Endodermal cell (in vitro differentiated cells): ENCODE measurements around the gene EFTUD2. TPM values are rescaled to one million over a fixed set of nuclear protein-coding genes. Genes with fewer than 3 reads are reported as not detected.
A peak's percentile ranks its signal among the peaks of the same experiment; 100 is the strongest.

Source experiments
- DNase-seq: peaks from one replicate; pipeline ENCODE4 v3.0.0-alpha.2; 2017
- H3K27ac ChIP-seq: 2 replicates; pipeline ENCODE4 v1.5.1; 2013; ENCODE audit warnings: mild to moderate bottlenecking, low read depth, low read length, moderate library complexity
- H3K27me3 ChIP-seq: 2 replicates; pipeline ENCODE4 v1.6.1; 2013; ENCODE audit warnings: mild to moderate bottlenecking, low read length, moderate library complexity; ENCODE audit not compliant: insufficient read depth, control insufficient read depth, poor library complexity, severe bottlenecking
- H3K36me3 ChIP-seq: 2 replicates; pipeline ENCODE4 v1.7.0; 2013; ENCODE audit warnings: mild to moderate bottlenecking, low read length, moderate library complexity; ENCODE audit not compliant: control insufficient read depth, insufficient read depth
- H3K4me1 ChIP-seq: one replicate; pipeline ENCODE4 v1.7.0; 2013; ENCODE audit warnings: low read length; ENCODE audit not compliant: control insufficient read depth, insufficient read depth
- H3K4me3 ChIP-seq: 2 replicates; pipeline ENCODE4 v1.5.1; 2013; ENCODE audit warnings: mild to moderate bottlenecking, low read length, moderate library complexity
- H3K9ac ChIP-seq: 2 replicates; pipeline ENCODE4 v1.6.1; 2013; ENCODE audit warnings: mild to moderate bottlenecking, low read length, moderate library complexity; ENCODE audit not compliant: poor library complexity, severe bottlenecking; ENCODE audit errors: extremely low read depth
- H3K9me3 ChIP-seq: 2 replicates; pipeline ENCODE4 v1.6.1; 2013; ENCODE audit warnings: mild to moderate bottlenecking, low read length, moderate library complexity; ENCODE audit not compliant: control insufficient read depth
- H3K27ac Mint-ChIP-seq: 2 replicates; pipeline ENCODE4 v1.8.0; 2020; ENCODE audit warnings: mixed read lengths
- H3K27me3 Mint-ChIP-seq: 2 replicates; pipeline ENCODE4 v1.8.0; 2021; ENCODE audit warnings: mild to moderate bottlenecking, mixed read lengths; ENCODE audit not compliant: insufficient read depth
- H3K36me3 Mint-ChIP-seq: 2 replicates; pipeline ENCODE4 v1.8.0; 2020; ENCODE audit warnings: low read depth, mixed read lengths
- H3K4me1 Mint-ChIP-seq: 2 replicates; pipeline ENCODE4 v1.8.0; 2020; ENCODE audit warnings: mixed read lengths
- H3K4me3 Mint-ChIP-seq: 2 replicates; pipeline ENCODE4 v1.8.0; 2020; ENCODE audit warnings: mild to moderate bottlenecking, moderate library complexity, mixed read lengths
- H3K9me3 Mint-ChIP-seq: 2 replicates; pipeline ENCODE4 v1.8.0; 2020; ENCODE audit warnings: mild to moderate bottlenecking, mixed read lengths
- CTCF ChIP-seq: fragments of 200-600 bp; sonication (generic); conservative IDR thresholded peaks from 2 replicates; pipeline ENCODE4 v1.5.0; 2021; ENCODE audit warnings: antibody characterized with exemption, mild to moderate bottlenecking
- WGBS, 2 experiments: methylation state at CpG; one replicate each; pipeline versions ENCODE4 v1.1.5 to v1.1.7; 2013; ENCODE audit warnings: missing lambda C conversion rate in 2 of 2, mixed read lengths in 1 of 2; ENCODE audit not compliant: insufficient coverage in 1 of 2, insufficient read length in 1 of 2; 5-methylcytosine and 5-hydroxymethylcytosine counted together
- total RNA-seq, 2 donors: library from RNA; stranded (reverse); fragmentation: NEBNext Ultra II Directional in 1 of 2; extraction: Animal tissue kit (Norgen Biotek cat#: 25700) in 1 of 2; gene quantifications; 2 replicates in 1 of 2; 3 replicates in 1 of 2; pipeline ENCODE4 v1.2.1, GENCODE V29; 2021

Gene EFTUD2
- total RNA-seq, 2 donors from 2014 or later, result 145 to 171 TPM

GRCh38 chr17:44872131-44872768, 27.0 kb downstream of the EFTUD2 start:
- no peak overlapping the region for H3K27ac ChIP-seq
- WGBS, 2 experiments, result 95 to 96% methylated on average over 9 of the region's 9 CpGs
- no peaks in the 10 kb centered on the region for H3K4me1 Mint-ChIP-seq
- H3K27me3 ChIP-seq, result no peaks in the 10 kb centered on the region
- no peaks in the 10 kb centered on the region for H3K27me3 Mint-ChIP-seq
- peaks cover 3% of the 10 kb centered on the region for H3K4me1 ChIP-seq
- H3K4me3 Mint-ChIP-seq, result no peak overlapping the region
- H3K9me3 ChIP-seq, result no peaks in the 10 kb centered on the region
- H3K9ac ChIP-seq, result no peak overlapping the region
- peaks cover 80% of the 10 kb centered on the region for H3K36me3 ChIP-seq
- H3K9me3 Mint-ChIP-seq, result no peaks in the 10 kb centered on the region
- H3K4me3 ChIP-seq, result no peak overlapping the region
- H3K27ac Mint-ChIP-seq, result no peak overlapping the region
- DNase-seq, result no peak
- peaks cover 73% of the 10 kb centered on the region for H3K36me3 Mint-ChIP-seq
- TF ChIP-seq CTCF, result no peak

DNA sequence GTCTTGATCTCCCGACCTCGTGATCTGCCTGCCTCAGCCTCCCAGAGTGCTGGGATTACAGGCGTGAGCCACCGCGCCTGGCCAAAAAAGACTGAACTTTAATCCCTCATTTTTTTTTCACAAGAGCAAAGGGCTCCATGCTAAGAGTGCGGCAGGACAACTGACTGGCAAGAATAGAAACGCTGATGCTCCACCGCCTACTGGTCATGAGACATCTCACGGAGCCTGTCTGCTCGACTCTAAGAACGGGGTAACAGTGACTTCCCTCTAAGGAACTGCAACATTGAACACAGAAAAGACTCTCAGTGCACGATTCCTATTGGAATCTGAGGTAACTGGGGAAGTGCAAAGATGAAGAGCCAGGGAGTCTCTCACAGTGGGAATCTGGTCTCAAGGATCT, 27.7 kb downstream of the EFTUD2 start:
- Mint-ChIP-seq H3K4me3 (no peak overlapping the region), H3K4me1 (no peaks in the 10 kb centered on the region), H3K9me3 (no peaks in the 10 kb centered on the region), H3K27me3 (no peaks in the 10 kb centered on the region), H3K36me3 (peaks cover 72% of the 10 kb centered on the region), H3K27ac (no peak overlapping the region)
- no peak for TF ChIP-seq CTCF
- Histone ChIP-seq H3K4me3 (no peak overlapping the region), H3K9ac (no peak overlapping the region), H3K4me1 (peaks cover 3% of the 10 kb centered on the region), H3K27me3 (no peaks in the 10 kb centered on the region), H3K27ac (no peak overlapping the region), H3K9me3 (no peaks in the 10 kb centered on the region), H3K36me3 (peaks cover 81% of the 10 kb centered on the region)
- WGBS, 2 experiments, result 94 to 98% methylated on average over 12 of the region's 12 CpGs
- DNase-seq, result no peak

DNA sequence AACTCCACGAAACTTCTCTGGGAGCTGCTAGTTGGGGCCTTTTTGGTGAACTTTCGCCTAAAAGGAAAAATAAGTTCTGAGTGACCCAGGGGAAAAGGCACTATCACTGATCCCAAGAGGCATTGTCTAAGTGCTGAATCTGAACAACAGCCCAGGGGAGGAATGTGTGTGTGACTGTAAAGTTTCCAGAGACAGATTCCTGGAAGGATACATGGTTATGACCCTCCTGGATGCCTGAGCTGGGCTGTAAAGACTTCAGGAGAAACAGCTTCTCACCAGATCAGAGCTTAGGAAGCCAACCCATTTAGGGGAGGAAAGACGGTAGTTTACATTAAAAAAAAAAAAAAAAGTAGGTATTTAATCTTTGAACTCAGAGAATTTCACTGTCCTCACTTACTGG, 31.4 kb downstream of the EFTUD2 start:
- no peaks in the 10 kb centered on the region for H3K9me3 ChIP-seq
- no peak for TF ChIP-seq CTCF
- no peaks in the 10 kb centered on the region for H3K4me1 Mint-ChIP-seq
- no peaks in the 10 kb centered on the region for H3K9me3 Mint-ChIP-seq
- peak overlapping the region; percentile 61 for H3K27ac Mint-ChIP-seq
- H3K36me3 ChIP-seq, result peaks cover 76% of the 10 kb centered on the region
- no peak overlapping the region for H3K27ac ChIP-seq
- H3K27me3 Mint-ChIP-seq, result no peaks in the 10 kb centered on the region
- H3K4me3 Mint-ChIP-seq, result no peak overlapping the region
- H3K36me3 Mint-ChIP-seq, result peaks cover 73% of the 10 kb centered on the region
- no peak for DNase-seq
- H3K27me3 ChIP-seq, result no peaks in the 10 kb centered on the region
- no peak overlapping the region for H3K4me3 ChIP-seq
- 79 to 93% methylated on average over 2 to 3 of the region's 3 CpGs for WGBS, 2 experiments
- H3K4me1 ChIP-seq, result peaks cover 3% of the 10 kb centered on the region
- no peak overlapping the region for H3K9ac ChIP-seq
